ENCODE results near the gene ZER1. TPM values are rescaled to one million over a fixed set of nuclear protein-coding genes. Genes with fewer than 3 reads are reported as not detected.

Gene ZER1
- total and polyA plus RNA-seq, 2 of the 8 experiments (the other 6 are each of a cell fraction or from before 2014, with no cell fraction given): 20.5 to 26.6 TPM

DNA sequence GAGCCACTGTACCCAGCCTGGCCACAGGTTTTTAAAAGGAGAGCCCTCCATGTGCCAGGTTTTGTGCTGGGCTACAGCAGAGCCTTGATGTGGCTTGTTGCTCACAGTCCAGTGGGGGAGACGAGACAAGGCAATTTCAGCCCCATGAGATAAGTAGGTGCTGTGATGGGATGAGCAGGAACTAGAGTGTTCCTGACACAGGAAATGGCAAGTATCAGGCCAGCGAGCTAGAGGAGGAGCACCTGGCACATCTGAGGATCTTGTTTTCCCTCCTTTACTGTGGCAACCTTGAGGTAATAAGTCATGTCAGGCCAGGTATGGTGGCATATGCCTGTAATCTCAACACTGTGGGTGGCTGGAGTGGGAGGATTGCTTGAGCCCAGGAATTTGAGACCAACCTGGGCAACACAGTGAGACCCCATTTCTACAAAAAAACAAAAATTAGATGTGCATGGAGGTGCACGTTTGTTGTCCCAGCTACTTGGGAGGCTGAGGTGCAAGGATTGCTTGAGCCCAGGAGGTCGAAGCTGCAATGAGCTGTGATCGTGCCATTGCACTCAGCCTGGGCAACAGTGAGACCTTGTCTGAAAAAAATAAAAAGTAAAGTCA is 44.0 kb downstream of the ZER1 start:
- H3K79me2 ChIP-seq (ENCODE audit: control insufficient read depth in 1 of 2, insufficient read depth in 2 of 2, low read length in 2 of 2): no peaks in the 10 kb centered on the region
- WGBS, 2 experiments (ENCODE audit: extremely low coverage in 1 of 2, insufficient coverage in 1 of 2, insufficient read length in 1 of 2, insufficient replicate concordance in 2 of 2, low coverage in 1 of 2, low lambda C conversion rate in 2 of 2, missing lambda C conversion rate in 1 of 2): 95% methylated on average over 5 of the region's 5 CpGs; no CpG with 5 or more reads in 1 of the 2 experiments
- no peak overlapping the region for H3K4me2 ChIP-seq (ENCODE audit: insufficient read depth in 1 of 2, low read depth in 2 of 2, low read length in 2 of 2)
- no peak overlapping the region for H2BK20ac ChIP-seq (ENCODE audit: low read length)
- H2BK120ac ChIP-seq (replicated peaks; ENCODE audit: low read depth, low read length): no peak overlapping the region
- DNase-seq (ENCODE audit: low read depth in 1 of 2, low spot score in 2 of 2) (no peak), FAIRE-seq (no peak)
- H3K4me1 ChIP-seq (replicated peaks in 1 of 4; ENCODE audit: control insufficient read depth in 3 of 4, insufficient read depth in 4 of 4, low read length in 3 of 4): peaks cover 0 to 3% (median 0%) of the 10 kb centered on the region in 4 experiments; a peak in 3 of 7 replicates
- H3K27ac ChIP-seq (ENCODE audit: low read depth, low read length): no peak overlapping the region
- peak overlapping the region; percentile 75; the same call in 1 of the 2 replicates for H2BK12ac ChIP-seq (ENCODE audit: low read depth, low read length)
- no peak overlapping the region for H4K8ac ChIP-seq (ENCODE audit: extremely low read depth, insufficient read depth, low read length)
- H3K36me3 ChIP-seq (ENCODE audit: control insufficient read depth in 2 of 4, insufficient read depth in 4 of 4, low read length in 3 of 4): peaks cover 0 to 2% (median under 1%) of the 10 kb centered on the region in 4 experiments; a peak in 1 of 8 replicates
- peaks cover 5% of the 10 kb centered on the region; the same call in 1 of the 2 replicates for H3K79me1 ChIP-seq (ENCODE audit: low read depth, low read length)
- H4K91ac ChIP-seq (replicated peaks; ENCODE audit: insufficient read length, low read length): peak overlapping the region; percentile 84
- POLR2A ChIA-PET (ENCODE audit: partially characterized antibody): interaction anchor here (0.9 to 1.8 kb wide), 4 partner anchors 20 to 45 kb away, joined by 3 to 4 read pairs (median 3); no protein-coding TSS in a partner anchor
- no peaks in the 10 kb centered on the region for H3K9me3 ChIP-seq (ENCODE audit: insufficient read depth in 2 of 2, low read depth in 1 of 2, low read length in 1 of 2)
- peak overlapping the region; percentile 93; the same call in 1 of the 2 replicates for H2AK5ac ChIP-seq (ENCODE audit: low read depth, low read length)
- H4K20me1 ChIP-seq (replicated peaks in 1 of 2; ENCODE audit: control insufficient read depth in 1 of 2, insufficient read depth in 2 of 2, low read length in 2 of 2): no peaks in the 10 kb centered on the region
- H3K27me3 ChIP-seq (replicated peaks in 1 of 4; ENCODE audit: control insufficient read depth in 3 of 4, extremely low read depth in 1 of 4, insufficient read depth in 3 of 4, low read length in 3 of 4): no peaks in the 10 kb centered on the region
- H2AFZ ChIP-seq (ENCODE audit: low read length): no peak overlapping the region
- H4K5ac ChIP-seq (ENCODE audit: insufficient read length, low read depth, low read length): no peak overlapping the region
- H3K9ac ChIP-seq (replicated peaks in 1 of 4; ENCODE audit: extremely low read depth in 1 of 4, low read depth in 3 of 4, low read length in 3 of 4): peak overlapping the region in 1 of 4 experiments; percentile 6; a peak in 2 of 7 replicates
- TF ChIP-seq SUZ12 (IDR thresholded peaks at IDR 0.05; ENCODE audit: low read length): no peak
- no peak overlapping the region for H2BK5ac ChIP-seq (ENCODE audit: low read depth, low read length)
- no peak overlapping the region for H3K4ac ChIP-seq (replicated peaks; ENCODE audit: insufficient read length, low read depth, low read length)
- H3K23me2 ChIP-seq (ENCODE audit: low read depth, low read length): peaks cover 7% of the 10 kb centered on the region
- H3K18ac ChIP-seq (ENCODE audit: extremely low read depth, low read length): no peak overlapping the region
- H3K56ac ChIP-seq (replicated peaks; ENCODE audit: insufficient read length, low read depth, low read length): no peak overlapping the region
- H3K23ac ChIP-seq (ENCODE audit: insufficient read length): no peak overlapping the region
- H3K14ac ChIP-seq (ENCODE audit: insufficient read length): no peak overlapping the region
- peak overlapping the region; percentile 46; the same call in 1 of the 2 replicates for H2BK15ac ChIP-seq (ENCODE audit: low read length)
- H3K4me3 ChIP-seq (ENCODE audit: extremely low read depth in 1 of 4, insufficient read depth in 2 of 4, low read depth in 3 of 4, low read length in 4 of 4): no peak overlapping the region
- CTCF ChIA-PET (ENCODE audit: partially characterized antibody): interaction anchor here (0.6 to 1.3 kb wide), 3 partner anchors 15 to 154 kb away, joined by 3 read pairs; partner anchors contain the start of genes KYAT1 and PKN3
